Loucy (cell line): ENCODE results near the gene SRM.

ENCODE experiments used
- H2AFZ ChIP-seq: fragments of 200-600 bp; sonication (generic); 2 replicates; pipeline ENCODE4 v1.6.0; 2016; ENCODE audit warnings: antibody characterized with exemption, mild to moderate bottlenecking, low read length, moderate library complexity
- H3F3A ChIP-seq: fragments of 200-600 bp; 2 replicates; pipeline ENCODE4 v1.6.0; 2016; ENCODE audit warnings: antibody characterized with exemption, low read depth, mild to moderate bottlenecking
- H3K27me3 ChIP-seq: fragments of 200-600 bp; sonication (generic); 2 replicates; pipeline ENCODE4 v1.6.1; 2014; ENCODE audit warnings: low read length, mild to moderate bottlenecking; ENCODE audit not compliant: insufficient read depth, poor library complexity, severe bottlenecking
- H3K36me3 ChIP-seq: fragments of 200-600 bp; sonication (generic); 2 replicates; pipeline ENCODE4 v1.6.1; 2016; ENCODE audit warnings: low read length; ENCODE audit not compliant: insufficient read depth
- H3K4me1 ChIP-seq: fragments of 200-600 bp; sonication (generic); 2 replicates; pipeline ENCODE4 v1.5.1; 2014; ENCODE audit warnings: low read length, mild to moderate bottlenecking; ENCODE audit not compliant: insufficient read depth, poor library complexity, severe bottlenecking
- H3K4me2 ChIP-seq: fragments of 200-600 bp; sonication (generic); 2 replicates; pipeline ENCODE4 v1.6.0; 2014; ENCODE audit warnings: antibody characterized with exemption, low read length, low read depth, mild to moderate bottlenecking; ENCODE audit not compliant: poor library complexity, severe bottlenecking
- H3K4me3 ChIP-seq: fragments of 200-600 bp; sonication (generic); 2 replicates; pipeline ENCODE4 v1.5.1; 2014; ENCODE audit warnings: low read length, mild to moderate bottlenecking, mixed read lengths; ENCODE audit not compliant: poor library complexity, severe bottlenecking
- H3K79me2 ChIP-seq: fragments of 200-600 bp; sonication (generic); 2 replicates; pipeline ENCODE4 v1.6.1; 2014; ENCODE audit warnings: low read length; ENCODE audit not compliant: insufficient read depth
- H3K9ac ChIP-seq: fragments of 200-600 bp; sonication (generic); 2 replicates; pipeline ENCODE4 v1.6.0; 2014; ENCODE audit warnings: mild to moderate bottlenecking, low read depth, low read length, moderate library complexity; ENCODE audit not compliant: poor library complexity, severe bottlenecking
- H3K9me2 ChIP-seq: fragments of 200-600 bp; sonication (generic); replicated peaks from 2 replicates; pipeline ENCODE4 v1.6.1; 2016; ENCODE audit warnings: low read depth, low read length, mixed read lengths
- H3K9me3 ChIP-seq: fragments of 200-600 bp; sonication (generic); 2 replicates; pipeline ENCODE4 v1.6.1; 2014; ENCODE audit warnings: mild to moderate bottlenecking, antibody characterized with exemption, low read length, low read depth; ENCODE audit not compliant: insufficient read depth
- H4K20me1 ChIP-seq: fragments of 200-600 bp; sonication (generic); 2 replicates; pipeline ENCODE4 v1.6.0; 2014; ENCODE audit warnings: antibody characterized with exemption, low read length, mild to moderate bottlenecking; ENCODE audit not compliant: insufficient read depth, poor library complexity, severe bottlenecking
- EZH2phosphoT487 ChIP-seq: fragments of 200-600 bp; IDR thresholded peaks from 2 replicates; pipeline ENCODE4 v1.6.1; 2018; ENCODE audit warnings: antibody characterized with exemption, mild to moderate bottlenecking, moderate library complexity, borderline replicate concordance
- TF ChIP-seq, protein P1 (sequence below): fragments of 200-600 bp; sonication (generic); conservative IDR thresholded peaks from 2 replicates; pipeline ENCODE4 v1.5.1; 2014; ENCODE audit warnings: mild to moderate bottlenecking, antibody characterized with exemption, low read length

The SRM gene

DNA sequence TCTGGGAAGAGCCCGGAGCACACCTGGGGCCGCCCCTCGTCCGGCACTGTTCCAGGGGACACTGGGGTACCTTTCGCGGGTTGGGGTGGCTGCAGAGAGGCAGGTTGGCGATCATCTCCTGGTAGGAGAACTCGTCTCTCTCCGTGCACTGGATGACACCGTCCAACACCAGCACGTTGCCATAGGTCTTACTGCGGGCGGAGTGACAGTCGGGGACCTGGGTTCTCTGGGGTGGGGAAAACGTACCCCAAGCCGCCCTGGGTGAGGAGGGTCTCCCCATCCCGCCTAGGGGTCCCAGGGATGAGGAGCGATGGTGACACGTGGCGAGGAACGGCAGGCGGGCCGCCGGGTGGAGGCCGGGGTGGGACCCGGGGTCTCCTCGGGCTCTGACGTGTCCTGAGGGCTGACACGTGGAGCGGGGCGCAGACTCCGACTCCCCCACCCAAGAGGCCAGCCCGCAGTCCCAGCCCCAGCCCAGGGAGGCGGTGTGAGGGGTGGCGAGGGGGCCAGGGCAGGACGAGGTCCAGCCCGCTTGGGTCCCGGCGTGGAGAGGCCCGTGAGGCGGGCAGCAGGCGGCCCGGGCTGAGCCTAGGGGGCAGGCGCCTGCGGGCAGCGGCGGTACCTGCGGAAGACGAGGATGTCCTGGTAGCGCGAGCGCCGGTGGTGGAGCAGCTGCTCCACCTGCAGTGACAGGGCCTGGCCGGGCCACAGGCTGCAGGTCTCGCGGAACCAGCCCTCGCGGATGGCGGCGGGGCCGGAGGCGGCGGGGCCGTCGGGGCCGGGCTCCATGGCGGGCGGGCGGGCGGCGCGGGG lies 457 bp downstream of the SRM start:
- peak overlapping the region; percentile 88 for H3K4me2 ChIP-seq
- no peaks in the 10 kb centered on the region for H3K27me3 ChIP-seq
- H3F3A ChIP-seq: peaks cover 3% of the 10 kb centered on the region; the same call in 1 of the 2 replicates
- peaks cover 11% of the 10 kb centered on the region; the same call in 1 of the 2 replicates for H3K36me3 ChIP-seq
- peak overlapping the region; percentile 88 for H3K9ac ChIP-seq
- H4K20me1 ChIP-seq: peaks cover 16% of the 10 kb centered on the region
- no peaks in the 10 kb centered on the region for H3K9me3 ChIP-seq
- peaks cover 42% of the 10 kb centered on the region for H3K79me2 ChIP-seq
- no peaks in the 10 kb centered on the region for H3K9me2 ChIP-seq
- H3K4me3 ChIP-seq: peak overlapping the region; percentile 90
- TF ChIP-seq, protein P1, sequence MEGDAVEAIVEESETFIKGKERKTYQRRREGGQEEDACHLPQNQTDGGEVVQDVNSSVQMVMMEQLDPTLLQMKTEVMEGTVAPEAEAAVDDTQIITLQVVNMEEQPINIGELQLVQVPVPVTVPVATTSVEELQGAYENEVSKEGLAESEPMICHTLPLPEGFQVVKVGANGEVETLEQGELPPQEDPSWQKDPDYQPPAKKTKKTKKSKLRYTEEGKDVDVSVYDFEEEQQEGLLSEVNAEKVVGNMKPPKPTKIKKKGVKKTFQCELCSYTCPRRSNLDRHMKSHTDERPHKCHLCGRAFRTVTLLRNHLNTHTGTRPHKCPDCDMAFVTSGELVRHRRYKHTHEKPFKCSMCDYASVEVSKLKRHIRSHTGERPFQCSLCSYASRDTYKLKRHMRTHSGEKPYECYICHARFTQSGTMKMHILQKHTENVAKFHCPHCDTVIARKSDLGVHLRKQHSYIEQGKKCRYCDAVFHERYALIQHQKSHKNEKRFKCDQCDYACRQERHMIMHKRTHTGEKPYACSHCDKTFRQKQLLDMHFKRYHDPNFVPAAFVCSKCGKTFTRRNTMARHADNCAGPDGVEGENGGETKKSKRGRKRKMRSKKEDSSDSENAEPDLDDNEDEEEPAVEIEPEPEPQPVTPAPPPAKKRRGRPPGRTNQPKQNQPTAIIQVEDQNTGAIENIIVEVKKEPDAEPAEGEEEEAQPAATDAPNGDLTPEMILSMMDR: no peak
- TF ChIP-seq EZH2phosphoT487: no peak
- H2AFZ ChIP-seq: peak overlapping the region; percentile 84; the same call in 1 of the 2 replicates
- peaks cover 26% of the 10 kb centered on the region for H3K4me1 ChIP-seq

- no peak for TF ChIP-seq EZH2phosphoT487
- H3K4me1 ChIP-seq: peaks cover 26% of the 10 kb centered on the region
- no peaks in the 10 kb centered on the region for H3K27me3 ChIP-seq
- no peaks in the 10 kb centered on the region for H3K9me2 ChIP-seq
- peaks cover 11% of the 10 kb centered on the region; the same call in 1 of the 2 replicates for H3K36me3 ChIP-seq
- peak overlapping the region; percentile 88 for H3K4me2 ChIP-seq
- H3F3A ChIP-seq: peaks cover 3% of the 10 kb centered on the region; the same call in 1 of the 2 replicates
- H3K4me3 ChIP-seq: peak overlapping the region; percentile 90
- no peaks in the 10 kb centered on the region for H3K9me3 ChIP-seq
- no peak overlapping the region for H2AFZ ChIP-seq
- H4K20me1 ChIP-seq: peaks cover 16% of the 10 kb centered on the region
- H3K9ac ChIP-seq: peak overlapping the region; percentile 88
- H3K79me2 ChIP-seq: peaks cover 42% of the 10 kb centered on the region
Measured at GRCh38 chr1:11058595-11059154, 1.1 kb downstream of the SRM start.

DNA sequence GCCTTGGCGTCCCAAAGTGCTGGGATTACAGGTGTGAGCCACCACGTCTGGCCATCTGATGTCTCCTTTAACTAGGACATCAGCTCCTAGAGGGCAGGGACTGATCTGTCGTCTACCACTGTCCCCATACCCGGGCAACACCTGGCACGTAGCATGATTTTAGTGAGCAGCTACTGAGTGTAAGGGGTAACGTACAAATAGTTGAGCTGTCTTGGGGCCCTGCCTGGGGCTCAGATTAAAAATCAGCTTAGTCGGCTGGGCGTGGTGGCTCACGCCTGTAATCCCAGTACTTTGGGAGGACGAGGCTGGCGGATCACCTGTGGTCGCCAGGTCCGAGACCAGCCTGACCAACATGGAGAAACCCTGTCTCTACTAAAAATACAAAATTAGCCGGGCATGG lies 1.8 kb downstream of the SRM start:
- no peak for TF ChIP-seq EZH2phosphoT487
- TF ChIP-seq, protein P1: no peak
- Histone ChIP-seq H3K4me3 (no peak overlapping the region), H3K79me2 (peaks cover 42% of the 10 kb centered on the region), H3K27me3 (no peaks in the 10 kb centered on the region), H3F3A (no peaks in the 10 kb centered on the region), H3K4me2 (peak overlapping the region; percentile 88), H3K4me1 (peaks cover 21% of the 10 kb centered on the region), H2AFZ (no peak overlapping the region), H3K9me2 (no peaks in the 10 kb centered on the region), H3K9ac (no peak overlapping the region), H3K36me3 (peaks cover 11% of the 10 kb centered on the region; the same call in 1 of the 2 replicates), H4K20me1 (peaks cover 16% of the 10 kb centered on the region), H3K9me3 (no peaks in the 10 kb centered on the region)
